Thoracic aorta (tissue), 2 donors: Measurements from ENCODE around the gene TULP4. TPM values are rescaled to one million over a fixed set of nuclear protein-coding genes. Genes with fewer than 3 reads are reported as not detected.

ENCODE experiments used
- ATAC-seq: fragments of 150-250 bp; one replicate; pipeline ENCODE4 v1.8.0; 2017; ENCODE audit warnings: low read depth; ENCODE audit not compliant: insufficient number of reproducible peaks, low FRiP score
- DNase-seq: peaks from one replicate; pipeline ENCODE4 v3.0.0-alpha.2; 2020; ENCODE audit warnings: low spot score
- H3K27ac ChIP-seq, 2 donors: fragments of 200-600 bp; sonication (generic); 1 replicate in 1 of 2; 2 replicates in 1 of 2; pipeline ENCODE4 v1.5.1; 2016; ENCODE audit warnings: mild to moderate bottlenecking in 2 of 2, moderate library complexity in 2 of 2
- H3K27me3 ChIP-seq: fragments of 200-600 bp; sonication (generic); replicated peaks from 2 replicates; pipeline ENCODE4 v1.6.0; 2016; ENCODE audit warnings: mild to moderate bottlenecking; ENCODE audit not compliant: insufficient read depth
- H3K36me3 ChIP-seq: fragments of 200-600 bp; sonication (generic); one replicate; pipeline ENCODE4 v1.5.1; 2016
- H3K4me1 ChIP-seq, 2 donors: fragments of 200-600 bp; sonication (generic); 1 replicate in 1 of 2; 2 replicates in 1 of 2; pipeline versions ENCODE4 v1.5.1 to v1.6.0; 2016; ENCODE audit warnings: low read depth in 2 of 2, mild to moderate bottlenecking in 1 of 2; ENCODE audit not compliant: control insufficient read depth in 1 of 2
- H3K4me3 ChIP-seq: fragments of 200-600 bp; sonication (generic); 2 replicates; pipeline ENCODE4 v1.5.1; 2016; ENCODE audit warnings: mild to moderate bottlenecking
- H3K9me3 ChIP-seq: fragments of 200-600 bp; sonication (generic); 2 replicates; pipeline ENCODE4 v1.5.1; 2016
- CTCF ChIP-seq: fragments of 200-600 bp; sonication (generic); IDR thresholded peaks from one replicate; pipeline ENCODE4 v1.5.1; 2019; ENCODE audit warnings: antibody characterized with exemption
- total RNA-seq, 2 donors: library from RNA; depleted of rRNA; stranded (reverse); fragments of >200 nt; gene quantifications; one replicate each; pipeline versions ENCODE4 v1.1.0 to v1.2.3, GENCODE V29; 2016

Gene TULP4
- total RNA-seq, 2 donors from 2014 or later, result 75.5 to 189 TPM

DNA sequence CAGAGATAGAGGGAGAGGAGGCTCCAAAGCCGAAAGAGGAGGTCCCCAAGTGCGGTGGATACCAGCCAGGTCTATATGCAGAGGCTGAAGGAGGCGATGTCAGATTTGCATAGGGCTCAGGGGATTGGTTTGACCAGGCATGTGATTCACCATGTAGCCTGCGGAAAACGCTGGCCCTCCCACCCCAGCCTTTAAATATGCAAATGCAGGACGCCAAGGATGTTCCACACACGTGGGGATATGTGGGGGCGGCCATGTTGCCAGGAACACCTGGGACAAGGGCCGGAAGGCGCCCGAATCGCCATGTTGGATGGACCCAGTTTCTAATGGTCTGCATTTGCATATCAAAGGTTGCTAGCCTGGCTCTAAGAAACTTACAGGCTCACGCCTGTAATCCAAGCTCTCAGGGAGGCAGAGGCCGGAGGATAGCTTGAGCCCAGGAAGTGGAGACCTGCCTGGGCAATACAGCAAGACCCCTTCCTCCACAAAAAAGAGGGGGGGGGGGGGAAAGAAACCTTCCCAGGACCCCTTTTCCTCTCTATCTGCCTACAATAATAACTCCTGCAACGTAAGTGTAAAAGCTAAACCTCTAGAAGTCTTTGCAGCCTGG lies 110.5 kb downstream of the TULP4 start:
- no peak overlapping the region for H3K27ac ChIP-seq
- DNase-seq (no peak), ATAC-seq (no peak)
- H3K4me3 ChIP-seq, result no peak overlapping the region
- no peak for TF ChIP-seq CTCF
- H3K4me1 ChIP-seq, result no peaks in the 10 kb centered on the region
- H3K27me3 ChIP-seq, result no peaks in the 10 kb centered on the region
- H3K9me3 ChIP-seq, result no peaks in the 10 kb centered on the region
- H3K36me3 ChIP-seq, result no peaks in the 10 kb centered on the region

DNA sequence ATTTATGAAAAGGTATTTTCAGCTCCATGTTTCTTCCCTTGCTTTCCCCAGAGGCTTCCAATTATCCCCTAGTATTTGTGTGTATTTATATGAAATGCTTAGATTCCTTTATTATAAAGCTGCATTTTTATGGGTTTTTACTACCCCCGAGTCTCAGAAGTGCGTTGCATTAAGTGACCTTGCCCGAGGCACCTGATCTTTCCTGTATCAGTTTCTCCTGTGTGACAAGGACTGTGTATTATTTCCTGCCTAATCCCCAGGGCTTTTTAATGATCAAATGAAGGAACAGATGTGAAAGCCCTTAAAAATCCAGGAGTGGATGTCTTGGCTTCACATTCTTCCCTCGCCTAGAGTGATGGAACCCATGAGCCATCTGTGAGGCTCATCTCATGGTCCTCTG lies 118.8 kb downstream of the TULP4 start:
- TF ChIP-seq CTCF, result no peak
- H3K36me3 ChIP-seq, result no peaks in the 10 kb centered on the region
- DNase-seq (no peak), ATAC-seq (no peak)
- H3K9me3 ChIP-seq, result no peaks in the 10 kb centered on the region
- H3K27ac ChIP-seq, result no peak overlapping the region
- no peaks in the 10 kb centered on the region for H3K4me1 ChIP-seq
- no peak overlapping the region for H3K4me3 ChIP-seq
- H3K27me3 ChIP-seq, result no peaks in the 10 kb centered on the region

- Histone ChIP-seq H3K36me3 (no peaks in the 10 kb centered on the region), H3K4me3 (no peak overlapping the region), H3K27ac (no peak overlapping the region), H3K4me1 (no peaks in the 10 kb centered on the region), H3K9me3 (no peaks in the 10 kb centered on the region), H3K27me3 (no peaks in the 10 kb centered on the region)
- ATAC-seq (no peak), DNase-seq (no peak)
- no peak for TF ChIP-seq CTCF
These were observed 119.3 kb downstream of the TULP4 start for GRCh38 chr6:158431560-158431959.

DNA sequence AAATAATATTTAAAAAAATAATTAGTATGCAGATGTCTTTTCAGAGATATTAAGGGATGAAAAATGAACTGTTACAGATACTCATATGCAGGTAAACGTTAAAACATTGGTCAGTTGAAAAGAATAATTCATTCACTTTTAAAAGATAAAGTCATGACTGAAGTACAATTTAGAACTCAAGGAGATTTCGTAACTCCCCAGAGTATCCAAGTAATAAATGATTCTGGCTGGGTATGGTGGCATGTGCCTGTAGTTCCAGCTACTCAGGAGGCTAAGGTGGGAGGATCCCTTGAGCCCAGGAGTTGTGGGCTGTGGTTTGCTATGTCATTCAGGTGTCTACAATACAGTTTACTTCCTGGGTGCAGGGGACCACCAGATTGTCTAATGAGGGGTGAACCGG lies 125.3 kb downstream of the TULP4 start:
- no peak for TF ChIP-seq CTCF
- Histone ChIP-seq H3K27ac (no peak overlapping the region), H3K27me3 (no peaks in the 10 kb centered on the region), H3K9me3 (no peaks in the 10 kb centered on the region), H3K36me3 (no peaks in the 10 kb centered on the region), H3K4me3 (no peak overlapping the region), H3K4me1 (peaks cover 0 to 6% of the 10 kb centered on the region in 2 donors)
- no peak for DNase-seq
- no peak for ATAC-seq

- no peak for TF ChIP-seq CTCF
- no peak for ATAC-seq
- no peak overlapping the region for H3K4me3 ChIP-seq
- H3K36me3 ChIP-seq, result no peaks in the 10 kb centered on the region
- DNase-seq, result no peak
- no peak overlapping the region for H3K27ac ChIP-seq
- H3K9me3 ChIP-seq, result no peaks in the 10 kb centered on the region
- peaks cover 0 to 6% of the 10 kb centered on the region in 2 donors for H3K4me1 ChIP-seq
- H3K27me3 ChIP-seq, result no peaks in the 10 kb centered on the region
These were observed 126.0 kb downstream of the TULP4 start for GRCh38 chr6:158438226-158438625.
